OCI-LY3 (cell line): ENCODE data around the gene TPRX1.

ENCODE experiments used
- H2AFZ ChIP-seq: fragments of 200-600, 300-600 bp; shearing (Covaris generic); 2 replicates; pipeline ENCODE4 v1.6.0; 2014; ENCODE audit warnings: antibody characterized with exemption, low read depth, low read length
- H3K27ac ChIP-seq: fragments of 200-600, 300-600 bp; sonication (generic); 2 replicates; pipeline ENCODE4 v1.5.1; 2014; ENCODE audit warnings: mild to moderate bottlenecking, low read length, moderate library complexity, mixed read lengths
- H3K27me3 ChIP-seq: fragments of 200-600, 300-600 bp; sonication (generic); 2 replicates; pipeline ENCODE4 v1.6.1; 2014; ENCODE audit warnings: low read depth, low read length, mixed read lengths
- H3K36me3 ChIP-seq: fragments of 200-600, 300-600 bp; sonication (generic); replicated peaks from 2 replicates; pipeline ENCODE3; 2014; ENCODE audit warnings: low read depth, low read length, mixed read lengths
- H3K4me1 ChIP-seq: fragments of 300-600, 200-600 bp; sonication (generic); 2 replicates; pipeline ENCODE4 v1.6.1; 2014; ENCODE audit warnings: low read length, mixed read lengths
- H3K4me2 ChIP-seq: fragments of 200-600, 300-600 bp; sonication (generic); 2 replicates; pipeline ENCODE4 v1.6.1; 2014; ENCODE audit warnings: low read length, mixed read lengths
- H3K4me3 ChIP-seq: fragments of 300-600, 200-600 bp; sonication (generic); 2 replicates; pipeline ENCODE4 v1.5.1; 2014; ENCODE audit warnings: antibody characterized with exemption, mild to moderate bottlenecking, low read length, moderate library complexity
- H3K79me2 ChIP-seq: fragments of 300-600, 200-600 bp; shearing (Covaris generic); 2 replicates; pipeline ENCODE4 v1.6.1; 2014; ENCODE audit warnings: mild to moderate bottlenecking, low read length, mixed read lengths
- H3K9ac ChIP-seq: fragments of 300-600, 200-600 bp; shearing (Covaris generic); 2 replicates; pipeline ENCODE4 v1.6.0; 2014; ENCODE audit warnings: mild to moderate bottlenecking, low read length, moderate library complexity
- H3K9me3 ChIP-seq: fragments of 200-600, 300-600 bp; shearing (Covaris generic); 2 replicates; pipeline ENCODE4 v1.6.1; 2014; ENCODE audit warnings: low read length, mixed read lengths; ENCODE audit not compliant: insufficient read depth
- H4K20me1 ChIP-seq: fragments of 200-600, 300-600 bp; sonication (generic); 2 replicates; pipeline ENCODE4 v1.6.1; 2016; ENCODE audit warnings: low read length, mixed read lengths; ENCODE audit not compliant: insufficient read depth
- EZH2phosphoT487 ChIP-seq: fragments of 200-600 bp; shearing (Covaris generic); IDR thresholded peaks from 2 replicates; pipeline ENCODE4 v1.6.1; 2018; ENCODE audit warnings: antibody characterized with exemption, mixed run types, low read depth
- TF ChIP-seq, protein P1 (sequence below): fragments of 200-600, 300-600 bp; sonication (generic); IDR thresholded peaks from 2 replicates; pipeline ENCODE4 v1.5.1; 2014; ENCODE audit warnings: antibody characterized with exemption, low read length, low read depth

Gene TPRX1

DNA sequence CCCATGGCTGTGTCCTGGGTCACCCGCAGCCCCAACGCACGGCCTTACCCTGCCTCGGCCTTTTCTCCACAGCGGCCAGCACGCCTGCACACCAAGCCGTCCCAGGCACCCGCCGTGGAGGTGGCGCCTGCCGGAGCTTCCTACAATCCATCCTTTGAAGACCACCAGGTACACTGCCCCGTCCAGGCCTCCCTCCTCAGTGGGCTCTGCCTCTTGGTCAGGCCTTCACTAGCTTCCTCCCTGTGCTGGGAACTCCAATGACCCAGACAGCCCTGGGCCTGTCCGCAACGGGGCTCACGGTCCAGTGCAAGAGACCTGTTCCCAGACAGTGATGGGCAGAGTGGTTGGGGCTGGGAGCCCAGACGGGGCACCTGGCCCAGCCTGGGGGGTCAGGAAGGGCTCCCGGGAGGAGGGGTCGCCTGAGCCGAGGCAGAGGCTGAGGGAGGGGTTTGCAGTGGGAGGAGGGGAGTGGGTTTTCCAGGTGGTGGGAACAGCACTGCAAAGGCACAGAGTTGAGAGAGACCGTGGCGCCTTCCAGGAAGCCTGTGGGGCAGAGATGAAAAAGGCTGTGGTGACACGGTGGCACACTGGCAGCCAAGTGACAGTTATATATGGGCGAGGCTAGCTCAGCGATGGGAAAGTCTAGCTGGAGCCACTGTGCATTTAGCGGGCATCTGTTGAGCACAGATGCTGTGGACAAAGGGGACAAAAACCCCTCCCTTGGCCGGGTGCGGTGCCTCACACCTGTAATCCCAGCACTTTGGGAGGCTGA is 51.7 kb downstream of the TPRX1 start:
- no peak overlapping the region for H3K4me2 ChIP-seq
- peaks cover 18% of the 10 kb centered on the region; the same call in 1 of the 2 replicates for H4K20me1 ChIP-seq
- H3K36me3 ChIP-seq: peaks cover 80% of the 10 kb centered on the region
- H3K9me3 ChIP-seq: no peaks in the 10 kb centered on the region
- TF ChIP-seq, protein P1, sequence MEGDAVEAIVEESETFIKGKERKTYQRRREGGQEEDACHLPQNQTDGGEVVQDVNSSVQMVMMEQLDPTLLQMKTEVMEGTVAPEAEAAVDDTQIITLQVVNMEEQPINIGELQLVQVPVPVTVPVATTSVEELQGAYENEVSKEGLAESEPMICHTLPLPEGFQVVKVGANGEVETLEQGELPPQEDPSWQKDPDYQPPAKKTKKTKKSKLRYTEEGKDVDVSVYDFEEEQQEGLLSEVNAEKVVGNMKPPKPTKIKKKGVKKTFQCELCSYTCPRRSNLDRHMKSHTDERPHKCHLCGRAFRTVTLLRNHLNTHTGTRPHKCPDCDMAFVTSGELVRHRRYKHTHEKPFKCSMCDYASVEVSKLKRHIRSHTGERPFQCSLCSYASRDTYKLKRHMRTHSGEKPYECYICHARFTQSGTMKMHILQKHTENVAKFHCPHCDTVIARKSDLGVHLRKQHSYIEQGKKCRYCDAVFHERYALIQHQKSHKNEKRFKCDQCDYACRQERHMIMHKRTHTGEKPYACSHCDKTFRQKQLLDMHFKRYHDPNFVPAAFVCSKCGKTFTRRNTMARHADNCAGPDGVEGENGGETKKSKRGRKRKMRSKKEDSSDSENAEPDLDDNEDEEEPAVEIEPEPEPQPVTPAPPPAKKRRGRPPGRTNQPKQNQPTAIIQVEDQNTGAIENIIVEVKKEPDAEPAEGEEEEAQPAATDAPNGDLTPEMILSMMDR: no peak
- no peak for TF ChIP-seq EZH2phosphoT487
- no peak overlapping the region for H3K27ac ChIP-seq
- peaks cover 33% of the 10 kb centered on the region for H3K79me2 ChIP-seq
- no peak overlapping the region for H3K9ac ChIP-seq
- H3K4me1 ChIP-seq: peaks cover 6% of the 10 kb centered on the region; the same call in 1 of the 2 replicates
- no peaks in the 10 kb centered on the region for H3K27me3 ChIP-seq
- no peak overlapping the region for H3K4me3 ChIP-seq
- no peak overlapping the region for H2AFZ ChIP-seq
